H1 (cell line): Measurements from ENCODE around the gene ATPAF1. TPM values are rescaled to one million over a fixed set of nuclear protein-coding genes. Genes with fewer than 3 reads are reported as not detected.

ENCODE experiments used
- CTCF ChIA-PET: fragments of 300-600 bp; sonication (Branson Sonifier 250); formaldehyde crosslinking; loops from one replicate; lab custom pipeline; 2021; ENCODE audit not compliant: partially characterized antibody; lab: Charles Lee
- POLR2A ChIA-PET: fragments of 300-600 bp; sonication (Branson Sonifier 250); formaldehyde crosslinking; loops from one replicate; lab custom pipeline; 2021; ENCODE audit warnings: inconsistent platforms; ENCODE audit not compliant: partially characterized antibody; lab: Charles Lee
- DNase-seq, 2 experiments: peaks; one replicate each; pipeline versions ENCODE4 v3.0.0 to v3.0.0-alpha.2; 2010 to 2022; ENCODE audit warnings: low spot score in 2 of 2, low read depth in 1 of 2, mixed read lengths in 1 of 2
- FAIRE-seq: peaks from 2 replicates; lab custom pipeline; 2011; peaks lifted over from hg19 to GRCh38; lab: Jason Lieb, UNC
- H2AFZ ChIP-seq: 2 replicates; pipeline ENCODE4 v1.8.1; 2012; ENCODE audit warnings: low read length, inconsistent platforms
- H2AK5ac ChIP-seq: 2 replicates; pipeline ENCODE4 v1.6.1; 2013; ENCODE audit warnings: low read depth, low read length
- H2BK120ac ChIP-seq: replicated peaks from 2 replicates; pipeline ENCODE3; 2013; ENCODE audit warnings: low read depth, low read length, inconsistent platforms
- H2BK12ac ChIP-seq: 2 replicates; pipeline ENCODE4 v1.6.1; 2013; ENCODE audit warnings: low read depth, low read length
- H2BK15ac ChIP-seq: 2 replicates; pipeline ENCODE4 v1.6.1; 2013; ENCODE audit warnings: low read length
- H2BK20ac ChIP-seq: 2 replicates; pipeline ENCODE4 v1.6.1; 2013; ENCODE audit warnings: low read length
- H2BK5ac ChIP-seq: 2 replicates; pipeline ENCODE4 v1.6.1; 2013; ENCODE audit warnings: low read depth, low read length
- H3K14ac ChIP-seq: 2 replicates; pipeline ENCODE4 v1.6.1; 2013; ENCODE audit warnings: inconsistent platforms; ENCODE audit not compliant: insufficient read length
- H3K18ac ChIP-seq: 2 replicates; pipeline ENCODE4 v1.6.1; 2013; ENCODE audit warnings: low read length; ENCODE audit errors: extremely low read depth
- H3K23ac ChIP-seq: 2 replicates; pipeline ENCODE4 v1.6.1; 2013; ENCODE audit warnings: inconsistent platforms; ENCODE audit not compliant: insufficient read length
- H3K23me2 ChIP-seq: 2 replicates; pipeline ENCODE4 v1.6.1; 2013; ENCODE audit warnings: low read depth, low read length
- H3K27ac ChIP-seq: 2 replicates; pipeline ENCODE4 v1.6.1; 2011; ENCODE audit warnings: low read depth, low read length, inconsistent platforms
- H3K27me3 ChIP-seq, 4 experiments: replicated peaks in 1 of 4; 1 replicate in 1 of 4; 2 replicates in 3 of 4; pipeline versions ENCODE4 v1.6.1 to v1.8.1; 2011 to 2013; ENCODE audit warnings: low read length in 3 of 4, mild to moderate bottlenecking in 3 of 4, inconsistent platforms in 2 of 4, mixed read lengths in 2 of 4, moderate library complexity in 1 of 4; ENCODE audit not compliant: control insufficient read depth in 3 of 4, insufficient read depth in 3 of 4; ENCODE audit errors: extremely low read depth in 1 of 4
- H3K36me3 ChIP-seq, 4 experiments: 2 replicates each; pipeline versions ENCODE4 v1.6.1 to v1.8.1; 2011 to 2013; ENCODE audit warnings: mild to moderate bottlenecking in 4 of 4, low read length in 3 of 4, moderate library complexity in 2 of 4, control low read depth in 1 of 4, inconsistent platforms in 1 of 4; ENCODE audit not compliant: insufficient read depth in 4 of 4, control insufficient read depth in 2 of 4
- H3K4ac ChIP-seq: replicated peaks from 2 replicates; pipeline ENCODE3; 2013; ENCODE audit warnings: low read length, low read depth, mixed read lengths, inconsistent platforms; ENCODE audit not compliant: insufficient read length
- H3K4me1 ChIP-seq, 4 experiments: replicated peaks in 1 of 4; 1 replicate in 1 of 4; 2 replicates in 3 of 4; pipeline versions ENCODE4 v1.6.1 to v1.8.1; 2011 to 2013; ENCODE audit warnings: low read length in 3 of 4, inconsistent platforms in 2 of 4, mixed read lengths in 1 of 4; ENCODE audit not compliant: insufficient read depth in 4 of 4, control insufficient read depth in 3 of 4
- H3K4me2 ChIP-seq, 2 experiments: 2 replicates each; pipeline versions ENCODE4 v1.6.1 to v1.8.1; 2011 to 2013; ENCODE audit warnings: low read depth in 2 of 2, low read length in 2 of 2, control low read depth in 1 of 2, inconsistent platforms in 1 of 2, mild to moderate bottlenecking in 1 of 2; ENCODE audit not compliant: insufficient read depth in 1 of 2
- H3K4me3 ChIP-seq, 4 experiments: fragments of 200-600, 300-600 bp in 1 of 4; sonication (generic), shearing (Covaris generic), sonication (Bioruptor Twin) in 1 of 4; 2 replicates each; pipeline versions ENCODE4 v1.5.1 to v1.8.1; 2011 to 2016; ENCODE audit warnings: low read length in 4 of 4, low read depth in 3 of 4, control low read depth in 2 of 4, inconsistent platforms in 2 of 4, mild to moderate bottlenecking in 2 of 4, mixed read lengths in 1 of 4, moderate library complexity in 1 of 4; ENCODE audit not compliant: insufficient read depth in 2 of 4; ENCODE audit errors: extremely low read depth in 1 of 4
- H3K56ac ChIP-seq: replicated peaks from 2 replicates; pipeline ENCODE3; 2013; ENCODE audit warnings: low read depth, mild to moderate bottlenecking, mixed read lengths, low read length, inconsistent platforms; ENCODE audit not compliant: insufficient read length
- H3K79me1 ChIP-seq: 2 replicates; pipeline ENCODE4 v1.6.1; 2013; ENCODE audit warnings: low read depth, low read length, control low read depth
- H3K79me2 ChIP-seq, 2 experiments: 2 replicates each; pipeline versions ENCODE4 v1.6.1 to v1.8.1; 2012 to 2013; ENCODE audit warnings: low read length in 2 of 2, mild to moderate bottlenecking in 2 of 2, inconsistent platforms in 1 of 2; ENCODE audit not compliant: insufficient read depth in 2 of 2, control insufficient read depth in 1 of 2
- H3K9ac ChIP-seq, 4 experiments: replicated peaks in 1 of 4; 1 replicate in 1 of 4; 2 replicates in 3 of 4; pipeline versions ENCODE4 v1.6.1 to v1.8.1; 2011 to 2013; ENCODE audit warnings: low read depth in 3 of 4, low read length in 3 of 4, control low read depth in 2 of 4, mild to moderate bottlenecking in 2 of 4, moderate library complexity in 2 of 4, inconsistent platforms in 1 of 4; ENCODE audit errors: extremely low read depth in 1 of 4
- H3K9me3 ChIP-seq, 2 experiments: 2 replicates each; pipeline versions ENCODE4 v1.6.1 to v1.8.1; 2012 to 2013; ENCODE audit warnings: mild to moderate bottlenecking in 2 of 2, moderate library complexity in 2 of 2, control low read depth in 1 of 2, inconsistent platforms in 1 of 2, low read depth in 1 of 2, low read length in 1 of 2, mixed read lengths in 1 of 2; ENCODE audit not compliant: insufficient read depth in 2 of 2
- H4K20me1 ChIP-seq, 2 experiments: replicated peaks in 1 of 2; 2 replicates each; pipeline versions ENCODE3 to v1.8.1; 2011 to 2013; ENCODE audit warnings: inconsistent platforms in 2 of 2, low read length in 2 of 2, mild to moderate bottlenecking in 1 of 2; ENCODE audit not compliant: insufficient read depth in 2 of 2, control insufficient read depth in 1 of 2
- H4K5ac ChIP-seq: 2 replicates; pipeline ENCODE4 v1.6.1; 2013; ENCODE audit warnings: low read length, low read depth, mixed read lengths, inconsistent platforms; ENCODE audit not compliant: insufficient read length
- H4K8ac ChIP-seq: 2 replicates; pipeline ENCODE4 v1.8.0; 2013; ENCODE audit warnings: mild to moderate bottlenecking, moderate library complexity, low read length, inconsistent platforms; ENCODE audit not compliant: insufficient read depth; ENCODE audit errors: extremely low read depth
- H4K91ac ChIP-seq: replicated peaks from 2 replicates; pipeline ENCODE3; 2013; ENCODE audit warnings: low read length, mixed read lengths, inconsistent platforms; ENCODE audit not compliant: insufficient read length
- ASH2L ChIP-seq: fragments of 200-600, 300-600 bp; sonication (generic); IDR thresholded peaks from one replicate; pipeline ENCODE4 v1.7.1; 2017; ENCODE audit warnings: low read length
- BRCA1 ChIP-seq: IDR thresholded peaks from 2 replicates; pipeline ENCODE4 v1.6.1; 2012; ENCODE audit warnings: low read depth, low read length, improper control_type of control experiment
- CEBPB ChIP-seq: IDR thresholded peaks from 2 replicates; pipeline ENCODE4 v1.6.1; 2012; ENCODE audit warnings: low read depth, low read length
- GTF2F1 ChIP-seq: IDR thresholded peaks from 2 replicates; pipeline ENCODE4 v1.6.1; 2012; ENCODE audit warnings: low read depth, low read length, improper control_type of control experiment, borderline replicate concordance
- KDM5A ChIP-seq: fragments of 200-600 bp; IDR thresholded peaks from 2 replicates; pipeline ENCODE4 v1.7.1; 2012; ENCODE audit warnings: mild to moderate bottlenecking, low read length, inconsistent platforms, mixed read lengths
- MAFK ChIP-seq: IDR thresholded peaks from 2 replicates; pipeline ENCODE4 v1.6.1; 2012; ENCODE audit warnings: low read depth, mild to moderate bottlenecking, improper control_type of control experiment, low read length
- SUZ12 ChIP-seq: fragments of 200-600 bp; sonication (generic); IDR thresholded peaks from 2 replicates; pipeline ENCODE4 v1.6.1; 2012; ENCODE audit warnings: mild to moderate bottlenecking, inconsistent platforms, low read length, moderate library complexity, mixed read lengths
- TEAD4 ChIP-seq: IDR thresholded peaks from 2 replicates; pipeline ENCODE4 v1.6.1; 2012; ENCODE audit warnings: low read depth, low read length, inconsistent platforms, mixed read lengths
- ZNF274 ChIP-seq: IDR thresholded peaks from 2 replicates; pipeline ENCODE4 v1.7.0; 2012; ENCODE audit warnings: low read length, borderline replicate concordance; ENCODE audit errors: extremely low read depth
- WGBS, 2 experiments: shearing (Covaris generic) in 1 of 2; methylation state at CpG; one replicate each; pipeline versions ENCODE4 v1.1.6 to v1.1.7; 2013 to 2015; ENCODE audit warnings: low lambda C conversion rate in 2 of 2, mixed read lengths in 2 of 2, inconsistent platforms in 1 of 2, low coverage in 1 of 2, missing lambda C conversion rate in 1 of 2; ENCODE audit not compliant: insufficient replicate concordance in 2 of 2, insufficient coverage in 1 of 2, insufficient read length in 1 of 2; ENCODE audit errors: extremely low coverage in 1 of 2, missing lambda C conversion rate in 1 of 2; 5-methylcytosine and 5-hydroxymethylcytosine counted together
- polyA plus RNA-seq, 7 experiments: library from polyadenylated mRNA; depleted of rRNA in 3 of 7; stranded (reverse) in 5 of 7; unstranded in 2 of 7; fragments of >200 nt in 5 of 7; fragments of 200-250 nt in 2 of 7; gene quantifications; 1 replicate in 5 of 7; 2 replicates in 1 of 7; 4 replicates in 1 of 7; pipeline versions ENCODE4 v1.2.1 to v1.2.3, GENCODE V29; 2011 to 2013; ENCODE audit warnings: missing spikeins in 2 of 7, mixed read lengths in 2 of 7
- total RNA-seq: library from RNA; stranded (reverse); fragmentation: NEBNext Ultra II Directional; extraction: Animal tissue kit (Norgen Biotek cat#: 25700); gene quantifications from 2 replicates; pipeline ENCODE4 v1.2.1, GENCODE V29; 2021

Gene ATPAF1
- total and polyA plus RNA-seq, 2 of the 8 experiments (the other 6 are each of a cell fraction or from before 2014, with no cell fraction given), result 46.7 to 55.9 TPM

GRCh38 chr1:46617833-46618232 is 50.3 kb downstream of the ATPAF1 start:
- H3K18ac ChIP-seq, result no peak overlapping the region
- H3K36me3 ChIP-seq, result no peaks in the 10 kb centered on the region
- H3K79me2 ChIP-seq, result no peaks in the 10 kb centered on the region
- 0 out of 2 replicates have a peak overlapping the region, but pooled peaks have one; percentile 35 for H2BK20ac ChIP-seq
- no peak overlapping the region for H2AFZ ChIP-seq
- no peak overlapping the region for H3K4me3 ChIP-seq
- no peak overlapping the region for H4K5ac ChIP-seq
- H3K27me3 ChIP-seq, result peaks cover 0 to 11% (median 9%) of the 10 kb centered on the region in 4 experiments; a peak in 5 of 7 replicates
- no peaks in the 10 kb centered on the region for H3K79me1 ChIP-seq
- ChIA-PET CTCF (interaction anchor here (1.1 to 14.2 kb wide), 6 partner anchors 14 to 108 kb away, joined by 3 to 126 read pairs (median 20); partner anchors contain the start of gene MKNK1), POLR2A (interaction anchor here (1.3 to 2.2 kb wide), 5 partner anchors 11 to 24 kb away, joined by 3 to 7 read pairs (median 4); partner anchors contain the start of gene MKNK1)
- H2BK5ac ChIP-seq, result no peak overlapping the region
- peaks cover 7% of the 10 kb centered on the region; the same call in 1 of the 2 replicates for H3K23me2 ChIP-seq
- no peak overlapping the region for H3K56ac ChIP-seq
- no peak overlapping the region for H3K14ac ChIP-seq
- H4K20me1 ChIP-seq, result no peaks in the 10 kb centered on the region
- H3K23ac ChIP-seq, result no peak overlapping the region
- H2BK120ac ChIP-seq, result no peak overlapping the region
- no peak overlapping the region for H3K27ac ChIP-seq
- H4K91ac ChIP-seq, result no peak overlapping the region
- no peak overlapping the region for H3K9ac ChIP-seq
- TF ChIP-seq GTF2F1 (no peak), BRCA1 (no peak), MAFK (no peak), SUZ12 (no peak), KDM5A (no peak), TEAD4 (no peak), CEBPB (no peak), ZNF274 (no peak), ASH2L (no peak)
- H2BK12ac ChIP-seq, result 0 out of 2 replicates have a peak overlapping the region, but pooled peaks have one; percentile 39
- DNase-seq (no peak), FAIRE-seq (no peak)
- no peak overlapping the region for H2AK5ac ChIP-seq
- no peak overlapping the region for H3K4me2 ChIP-seq
- no peak overlapping the region for H2BK15ac ChIP-seq
- H4K8ac ChIP-seq, result no peak overlapping the region
- H3K4me1 ChIP-seq, result peaks cover 11 to 26% (median 17%) of the 10 kb centered on the region in 4 experiments
- WGBS, 2 experiments, result 85% methylated on average over 3 of the region's 3 CpGs; no CpG with 5 or more reads in 1 of the 2 experiments
- no peak overlapping the region for H3K4ac ChIP-seq
- no peaks in the 10 kb centered on the region for H3K9me3 ChIP-seq
